ENCODE measurements around the gene SMAD1.
A peak's percentile ranks its signal among the peaks of the same experiment; 100 is the strongest.

SMAD1 gene

DNA sequence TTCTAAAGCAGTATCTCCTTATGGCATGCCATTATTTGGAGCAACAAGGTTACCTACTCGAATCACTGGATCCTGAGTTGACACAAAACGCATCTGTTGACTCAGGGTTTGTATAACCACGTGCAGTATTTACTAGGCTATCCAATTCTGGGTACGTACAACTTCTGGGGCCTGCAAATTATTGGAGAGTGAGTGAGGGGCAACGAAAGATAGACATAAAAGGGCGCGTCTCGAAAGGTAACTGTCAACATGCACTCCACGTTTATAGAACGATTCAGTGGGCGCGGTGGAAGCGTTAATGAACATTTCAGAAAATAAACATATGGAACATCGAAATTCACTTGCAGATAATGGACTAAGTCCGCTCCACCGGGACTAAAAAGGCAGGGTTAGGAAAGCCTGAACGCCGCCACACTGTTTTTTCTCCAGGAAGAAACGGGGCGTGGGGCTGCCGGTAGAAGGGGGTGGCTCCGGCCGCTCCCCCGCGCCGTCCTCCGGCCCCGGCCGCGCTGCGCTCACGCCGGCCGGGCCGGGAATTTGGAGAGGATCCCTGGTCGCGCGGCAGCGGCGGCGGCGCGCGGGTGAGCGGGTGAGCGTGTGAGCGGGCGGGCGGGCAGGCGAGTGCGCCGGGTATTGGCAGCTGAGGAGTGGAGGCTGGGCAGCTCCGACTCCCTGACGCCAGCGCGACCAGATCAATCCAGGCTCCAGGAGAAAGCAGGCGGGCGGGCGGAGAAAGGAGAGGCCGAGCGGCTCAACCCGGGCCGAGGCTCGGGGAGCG is at the start of gene SMAD1:
TSS of gene SMAD1 (plus strand) at position 690 of the 778 bp plus-strand sequence. CDS start 32,761 bp downstream, outside the sequence.
- peak in 1 of 4 experiments; percentile 1 for DNase-seq

DNA sequence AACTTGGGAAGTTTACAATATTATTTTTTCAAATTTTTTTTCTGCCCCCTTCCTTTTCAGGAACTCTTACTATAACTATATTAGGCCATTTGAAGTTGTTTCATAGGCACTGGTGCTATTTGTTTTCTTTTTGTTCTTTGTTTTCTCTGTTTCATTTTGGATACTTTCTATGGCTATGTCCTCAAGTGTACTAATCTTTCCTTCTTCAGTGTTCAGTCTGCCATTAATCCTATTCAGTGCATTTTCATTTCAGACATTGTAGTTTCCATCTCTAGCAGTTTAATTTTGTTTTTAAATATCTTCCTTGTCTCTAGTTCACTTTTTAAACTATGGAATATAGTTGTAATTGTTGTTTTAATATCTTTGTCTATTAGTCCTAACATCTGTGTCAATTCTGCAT is 48.0 kb upstream of the SMAD1 start:
- no peak for DNase-seq

DNA sequence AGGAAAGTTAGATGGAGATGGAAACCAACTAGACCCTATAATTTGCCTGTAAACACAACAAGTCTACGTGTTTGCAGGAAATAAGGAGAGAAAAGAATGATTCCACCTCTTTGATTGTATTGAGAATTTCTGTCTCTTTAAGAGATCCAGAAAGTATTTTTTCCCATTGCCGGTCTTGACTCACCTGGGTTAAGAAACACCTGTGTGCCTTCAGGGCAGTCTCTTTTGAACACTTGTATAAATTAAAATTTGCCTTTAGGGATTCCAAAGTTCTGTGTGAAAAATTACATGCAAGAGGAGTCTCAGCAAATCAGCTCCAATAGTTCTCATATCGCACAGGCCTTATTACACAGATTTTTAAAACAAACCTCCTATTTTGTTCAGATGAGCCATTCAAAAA is 46.0 kb upstream of the SMAD1 start:
- DNase-seq: no peak

DNA sequence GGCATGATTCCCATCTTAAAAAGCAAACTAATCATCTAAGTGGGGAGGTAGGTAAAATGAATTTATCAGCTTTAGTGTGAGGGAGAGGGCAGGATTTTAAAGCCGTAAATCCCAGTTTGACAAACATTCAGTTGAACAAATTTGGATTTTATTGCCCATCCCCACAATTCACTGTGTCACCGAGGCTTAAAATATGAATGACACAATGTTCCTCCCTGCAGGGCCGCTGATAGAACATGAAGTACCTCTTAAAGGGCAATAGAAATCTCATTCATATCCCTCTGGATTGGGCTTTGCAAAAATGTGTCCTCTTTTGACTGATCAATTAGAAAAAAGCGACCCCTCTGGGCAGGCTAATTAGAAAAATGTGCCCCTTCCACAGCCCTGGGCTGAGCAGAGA is 45.5 kb upstream of the SMAD1 start:
- no peak for DNase-seq

DNA sequence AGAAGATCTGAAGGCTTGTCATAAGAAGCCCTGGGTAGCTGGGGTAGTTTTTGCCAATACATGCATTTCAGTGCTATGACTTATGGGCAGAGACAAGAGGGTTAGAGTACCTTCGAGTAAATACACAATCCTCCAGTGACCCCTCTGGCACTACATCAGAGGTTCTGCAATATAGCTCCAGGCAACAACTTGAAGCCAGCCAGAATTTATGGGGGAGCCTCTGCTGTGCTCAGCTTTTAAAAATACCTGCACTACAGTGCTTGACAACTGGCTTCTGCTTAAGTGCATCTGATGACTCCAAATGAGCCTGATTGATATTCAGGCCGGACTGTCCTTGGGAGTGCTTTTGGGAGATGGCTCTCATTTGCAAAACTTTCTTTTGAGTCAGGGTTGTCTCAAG is 44.9 kb upstream of the SMAD1 start:
- no peak for DNase-seq

DNA sequence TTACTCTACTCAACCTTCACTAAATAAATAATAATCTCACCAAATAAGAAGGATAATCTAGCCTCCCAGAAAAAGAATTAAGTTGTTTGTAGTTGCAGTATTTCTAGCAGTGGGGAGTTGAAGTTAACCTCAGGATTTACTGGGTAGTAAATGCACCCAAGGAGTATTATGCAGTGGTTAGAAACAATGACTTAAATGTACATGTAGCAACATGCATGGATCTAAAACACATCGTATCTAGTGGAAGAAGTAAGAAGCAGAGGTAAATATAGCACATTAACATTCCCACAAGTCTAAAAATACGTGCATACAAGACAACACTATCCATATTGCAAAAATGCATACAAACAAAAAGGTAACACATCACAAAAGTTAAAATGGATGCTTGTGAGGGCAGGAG is 44.2 kb upstream of the SMAD1 start:
- DNase-seq: no peak

DNA sequence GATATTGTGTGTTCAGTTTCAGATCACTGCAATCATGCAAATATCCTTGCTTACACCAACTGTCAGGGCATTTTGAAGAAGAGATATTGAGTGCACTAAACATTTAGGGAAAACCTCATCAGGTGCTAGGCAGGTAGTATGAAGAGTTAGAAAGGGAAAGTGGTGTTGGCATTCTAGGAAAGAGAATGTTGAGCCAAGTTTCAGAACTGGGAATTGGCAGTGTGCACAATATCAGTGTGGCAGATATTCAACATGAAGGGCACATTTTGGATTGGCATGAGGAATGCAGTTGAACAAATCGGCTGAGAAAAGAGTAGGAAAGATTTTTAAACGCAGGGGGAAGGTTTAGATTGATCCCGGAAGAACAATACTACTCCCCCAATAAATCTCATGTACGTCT is 43.4 kb upstream of the SMAD1 start:
- DNase-seq: no peak

DNA sequence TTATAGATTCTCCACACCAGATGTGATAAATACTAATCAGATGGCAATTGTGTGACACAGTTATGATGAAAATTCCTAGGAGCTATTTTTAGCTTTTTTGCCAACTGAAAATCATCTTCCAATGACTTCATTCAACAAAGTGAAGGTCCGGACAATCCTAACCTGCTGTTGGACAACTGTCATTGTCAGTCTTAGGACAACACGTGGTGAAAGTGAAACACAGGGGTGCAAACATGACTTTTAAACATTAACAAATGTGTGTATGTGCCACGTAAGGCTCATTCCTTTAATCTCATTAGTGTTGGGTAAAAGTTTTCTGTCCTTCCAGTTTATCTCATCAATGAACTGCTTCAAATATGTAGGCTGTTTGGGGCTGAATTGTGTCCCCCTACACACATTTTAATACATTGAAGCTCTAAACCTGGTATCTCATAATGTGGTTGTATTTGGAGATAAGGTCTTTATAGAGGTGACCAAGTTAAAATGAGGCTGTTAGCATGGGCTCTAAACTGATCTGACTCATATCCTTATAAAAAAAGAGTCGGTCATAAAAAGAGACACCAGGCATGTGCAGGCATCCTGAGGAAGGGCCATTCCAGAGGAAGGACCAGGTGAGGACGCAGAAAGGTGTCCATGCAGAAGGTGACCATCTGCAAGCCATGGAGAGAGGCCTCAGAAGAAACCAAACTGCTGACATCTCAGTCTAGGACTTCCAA is 41.2 kb upstream of the SMAD1 start:
- DNase-seq: no peak

DNA sequence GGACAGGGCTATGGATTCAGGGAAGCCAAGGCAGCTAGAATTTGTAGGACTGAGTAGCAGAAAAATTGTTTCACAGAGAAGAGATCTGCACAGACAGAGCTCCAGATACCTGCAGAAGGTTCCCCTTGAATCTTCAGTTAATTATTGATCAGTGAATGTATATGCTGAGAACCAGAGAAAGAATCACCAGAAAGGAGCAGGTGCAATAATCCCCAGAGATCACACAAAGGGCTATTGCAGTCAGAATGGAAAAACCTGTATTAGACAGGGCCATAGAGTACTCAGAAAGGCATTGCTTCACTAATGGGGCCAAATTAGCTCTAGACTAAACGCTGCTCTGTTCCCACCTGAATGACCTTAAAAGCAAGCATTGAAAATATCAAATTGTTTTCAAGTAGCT is 35.5 kb upstream of the SMAD1 start:
- no peak for DNase-seq

DNA sequence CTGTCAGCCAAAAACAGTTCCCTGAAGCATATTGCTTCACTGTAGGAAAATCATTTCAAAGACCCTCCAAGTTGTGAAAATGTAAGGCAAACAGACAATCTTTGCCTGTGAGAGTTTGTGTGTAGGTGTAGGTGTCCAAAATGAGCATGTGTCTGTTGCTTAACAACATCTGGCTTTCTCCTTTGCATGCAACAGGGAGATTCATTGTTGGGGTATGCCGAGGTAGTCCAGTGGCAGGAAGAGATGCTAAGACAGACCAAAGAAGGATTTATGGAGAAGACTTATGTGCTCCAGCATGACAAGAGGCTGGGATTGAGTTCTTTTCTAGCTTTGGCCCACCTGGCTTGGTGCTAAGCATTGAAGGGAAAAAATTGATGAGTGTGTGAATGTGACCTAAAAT is 29.8 kb upstream of the SMAD1 start:
- no peak for DNase-seq

DNA sequence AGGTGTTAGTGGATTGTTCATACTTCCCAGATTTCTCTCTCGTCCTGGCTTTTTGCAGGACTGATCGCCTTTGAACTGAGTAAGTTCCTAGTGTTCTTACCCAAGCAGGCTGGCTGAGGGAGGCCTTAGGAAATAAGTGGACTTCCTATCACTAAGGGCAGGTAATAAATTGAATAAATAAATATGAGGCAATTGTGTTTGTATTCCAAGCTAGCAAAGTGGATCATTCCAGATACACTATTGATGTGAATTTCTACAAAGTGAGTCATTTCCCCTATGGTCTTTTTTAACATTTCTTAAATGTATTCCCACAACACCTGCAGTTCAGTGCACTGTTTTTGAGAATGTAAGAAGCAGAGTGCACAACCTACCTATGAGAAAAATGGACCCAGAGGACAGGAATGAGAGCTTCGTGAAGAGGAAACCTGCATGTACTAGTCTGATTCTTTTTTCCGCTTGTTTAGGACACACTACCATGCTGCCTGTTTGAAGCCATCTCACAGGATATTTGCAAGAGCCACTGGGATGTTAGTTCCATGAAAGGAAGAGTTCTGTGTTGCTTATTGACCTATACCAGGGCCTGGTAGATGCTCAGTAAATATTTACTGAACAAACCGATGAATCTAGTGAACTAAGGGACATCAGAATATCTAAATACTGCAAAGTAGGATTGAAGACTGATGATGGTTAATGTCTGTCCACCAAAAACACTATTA is 29.0 kb upstream of the SMAD1 start:
- DNase-seq: no peak

DNA sequence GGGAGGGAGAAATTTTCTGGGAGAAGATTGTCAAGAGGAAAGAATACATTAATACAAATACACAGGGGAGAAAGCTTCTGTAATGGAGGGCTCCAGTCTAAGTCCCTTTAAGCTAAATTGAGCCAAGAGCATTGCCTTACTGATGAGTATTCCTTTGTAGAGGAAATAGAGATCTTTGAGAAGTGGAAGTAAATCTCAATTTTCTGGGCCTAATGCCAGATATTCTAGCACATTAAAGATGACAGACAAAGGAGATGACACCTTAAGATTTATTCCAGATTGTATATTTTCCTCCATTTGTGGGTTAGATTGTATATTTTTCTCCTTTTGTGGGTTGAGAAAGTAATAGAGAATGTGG is 28.5 kb upstream of the SMAD1 start:
- DNase-seq: no peak

DNA sequence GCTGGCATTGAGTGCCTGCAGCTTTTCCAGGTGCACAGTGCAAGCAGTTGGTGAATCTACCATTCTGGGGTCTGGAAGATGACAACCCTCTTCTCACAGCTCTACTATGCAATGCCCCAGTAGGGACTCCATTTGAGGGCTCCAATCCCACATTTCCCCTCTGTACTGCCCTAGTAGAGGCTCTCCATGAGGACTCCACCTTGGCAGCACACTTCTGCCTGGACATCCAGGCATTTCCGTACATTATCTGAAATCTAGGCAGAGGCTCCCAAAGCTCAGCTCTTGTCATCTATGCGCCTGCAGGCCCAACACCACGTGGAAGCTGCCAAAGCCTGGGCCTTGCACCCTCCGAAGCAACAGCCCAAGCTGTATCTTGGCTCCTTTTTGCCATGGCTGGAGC is 8.4 kb upstream of the SMAD1 start:
- no peak for DNase-seq

DNA sequence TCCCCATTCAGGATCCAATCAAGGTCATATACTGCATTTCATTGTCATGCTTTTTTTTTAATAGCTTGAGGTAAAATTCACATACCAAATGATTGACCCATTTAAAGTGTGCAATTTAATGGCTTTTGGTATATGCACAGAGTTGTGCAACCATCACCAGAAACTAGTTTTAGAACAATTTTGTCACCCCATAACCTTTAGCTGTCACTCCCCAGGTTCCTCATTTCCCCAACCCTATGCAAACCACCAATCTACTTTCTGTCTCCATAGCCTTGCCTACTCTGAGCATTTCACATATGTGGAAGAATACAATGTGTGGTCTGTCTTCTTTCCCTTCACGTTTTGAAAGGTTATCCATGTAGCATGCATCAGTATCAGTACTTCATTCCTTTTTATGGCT is 1.4 kb upstream of the SMAD1 start:
- DNase-seq: no peak

DNA sequence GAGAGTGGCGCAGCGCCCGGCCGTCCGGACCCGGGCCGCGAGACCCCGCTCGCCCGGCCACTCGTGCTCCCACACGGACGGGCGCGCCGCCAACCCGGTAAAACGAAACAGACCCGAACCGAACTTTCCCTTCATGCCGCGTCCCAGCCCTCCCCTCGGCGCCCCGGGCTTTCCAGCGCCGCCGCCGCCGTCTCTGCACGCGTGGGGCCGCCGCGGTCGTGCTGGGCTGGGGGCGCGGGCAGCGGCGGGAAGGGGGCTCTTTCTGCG is 222 bp downstream of the SMAD1 start:
- DNase-seq: no peak

DNA sequence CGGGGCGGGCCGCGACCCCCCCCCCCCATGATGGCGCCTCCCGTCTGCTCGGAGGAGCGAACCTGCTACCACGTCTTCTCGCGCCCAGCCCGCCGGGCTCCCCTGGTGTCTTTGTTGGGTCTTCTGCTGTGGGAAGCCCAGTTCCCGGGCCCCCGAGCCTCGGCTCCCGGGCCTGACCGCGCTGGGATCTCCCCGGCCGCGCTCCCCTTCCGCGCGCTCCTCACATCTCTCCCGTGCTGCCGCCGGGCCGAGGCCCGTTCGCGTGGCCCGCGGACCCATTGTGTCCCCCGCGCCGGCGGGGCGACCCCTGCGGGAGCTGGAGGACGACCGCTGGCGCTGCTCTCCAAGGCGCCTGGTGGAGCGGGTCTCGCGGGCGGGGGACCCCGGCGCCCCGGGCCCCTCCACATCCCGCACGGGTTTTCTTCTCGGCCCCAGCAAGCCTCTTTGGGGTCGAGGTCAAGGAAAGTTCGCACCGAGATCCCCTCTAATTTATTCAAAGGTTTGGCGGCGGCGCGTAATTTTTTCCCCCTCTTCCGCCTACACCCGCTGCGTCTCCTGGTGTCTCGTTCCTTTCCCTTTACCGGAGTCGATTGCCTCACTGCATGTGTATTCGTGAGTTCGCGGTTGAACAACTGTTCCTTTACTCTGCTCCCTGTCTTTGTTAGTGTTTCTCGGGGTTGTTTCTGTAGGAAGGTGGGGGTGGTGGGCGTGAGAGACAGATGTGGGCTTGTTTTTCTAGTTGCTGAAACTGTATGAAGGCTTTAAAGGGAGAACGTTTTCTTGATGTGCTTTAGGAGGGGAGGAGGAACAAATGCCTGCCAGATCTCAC is 770 bp downstream of the SMAD1 start:
- peak in 2 of 4 experiments; percentile 3 to 16 for DNase-seq

DNA sequence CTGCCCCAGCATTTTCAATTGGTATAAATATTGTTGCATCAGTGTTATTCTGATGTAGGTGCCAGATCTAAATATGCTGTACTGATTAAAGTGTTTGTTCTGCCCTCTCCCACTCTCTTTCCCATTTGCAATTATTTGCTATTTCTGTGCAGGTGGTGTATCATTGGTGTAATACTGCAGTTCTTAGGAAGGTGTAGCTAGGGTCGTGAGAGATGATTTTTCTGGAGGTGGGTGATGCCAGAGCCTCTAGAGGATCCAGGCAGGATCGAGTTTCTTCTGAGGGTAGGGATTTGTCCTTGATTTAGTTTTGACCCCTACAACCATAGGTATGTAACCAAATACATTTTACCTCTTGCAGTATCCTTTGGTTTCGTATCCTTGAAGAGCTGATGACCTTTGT is 1.9 kb downstream of the SMAD1 start:
- DNase-seq: no peak

DNA sequence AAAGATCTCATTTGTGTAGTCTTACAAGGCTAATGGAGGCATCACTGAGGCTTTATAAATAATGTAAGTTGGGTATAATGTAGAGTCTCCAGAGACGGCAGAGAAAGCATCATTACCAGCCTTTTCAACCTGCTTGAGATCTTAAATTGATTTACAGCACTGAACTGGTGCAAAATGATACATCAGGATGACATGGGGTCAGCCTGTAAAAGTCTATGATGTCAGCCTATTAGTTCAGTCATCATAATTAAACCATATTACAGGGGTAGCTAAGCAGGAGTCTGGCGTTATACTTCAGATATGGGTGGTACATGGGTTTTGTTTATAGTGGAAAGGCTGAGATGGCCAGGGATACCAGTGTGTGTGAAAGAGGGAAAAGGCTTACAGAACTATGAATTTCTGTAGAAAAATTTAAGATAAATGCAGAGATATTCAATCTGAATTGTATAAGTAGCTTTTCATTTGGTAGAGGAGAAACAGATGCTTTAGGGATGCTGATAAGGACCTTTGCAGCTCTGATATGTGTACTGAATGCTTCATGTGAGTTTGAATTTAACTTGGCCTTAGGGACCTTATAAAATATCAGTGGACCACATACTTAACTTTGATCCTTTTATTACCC is 2.7 kb downstream of the SMAD1 start:
- no peak for DNase-seq

DNA sequence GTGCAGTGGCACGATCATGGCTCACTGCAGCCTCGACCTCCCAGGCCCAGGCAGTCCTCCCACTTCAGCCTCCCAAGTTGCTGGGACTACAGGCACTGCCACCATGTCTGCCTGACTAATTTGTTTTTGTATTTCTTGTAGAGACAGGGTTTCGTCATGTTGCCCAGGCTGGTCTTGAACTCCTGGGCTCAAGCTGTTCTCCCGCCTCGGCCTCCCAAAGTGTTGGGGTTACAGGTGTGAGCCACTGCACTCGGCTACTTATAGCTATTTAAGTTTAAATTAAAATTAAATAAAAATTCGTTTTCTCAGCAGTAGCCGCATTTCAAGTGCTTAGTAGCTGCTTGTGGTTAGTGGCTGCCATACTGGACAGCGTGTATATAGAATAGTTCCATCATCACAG is 3.5 kb downstream of the SMAD1 start:
- no peak for DNase-seq

DNA sequence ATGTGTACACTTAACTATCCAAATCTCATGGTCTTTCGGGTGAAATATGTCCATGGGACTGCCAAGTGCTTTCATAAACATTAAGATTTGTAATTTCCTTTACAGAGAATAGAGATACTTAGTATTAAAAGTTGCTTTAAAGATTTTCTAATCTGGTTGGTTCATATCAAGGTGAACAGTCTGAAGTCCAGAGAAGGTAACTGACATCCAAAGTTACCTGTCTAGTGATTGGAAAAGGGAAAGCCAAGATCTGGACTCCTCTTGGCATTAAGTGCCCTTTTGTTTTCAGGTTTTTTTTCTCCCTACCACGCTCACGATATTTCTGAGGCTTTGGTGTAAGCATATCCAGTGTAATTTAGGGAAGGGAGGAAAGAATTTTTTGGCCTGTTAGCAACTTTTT is 5.0 kb downstream of the SMAD1 start:
- no peak for DNase-seq

DNA sequence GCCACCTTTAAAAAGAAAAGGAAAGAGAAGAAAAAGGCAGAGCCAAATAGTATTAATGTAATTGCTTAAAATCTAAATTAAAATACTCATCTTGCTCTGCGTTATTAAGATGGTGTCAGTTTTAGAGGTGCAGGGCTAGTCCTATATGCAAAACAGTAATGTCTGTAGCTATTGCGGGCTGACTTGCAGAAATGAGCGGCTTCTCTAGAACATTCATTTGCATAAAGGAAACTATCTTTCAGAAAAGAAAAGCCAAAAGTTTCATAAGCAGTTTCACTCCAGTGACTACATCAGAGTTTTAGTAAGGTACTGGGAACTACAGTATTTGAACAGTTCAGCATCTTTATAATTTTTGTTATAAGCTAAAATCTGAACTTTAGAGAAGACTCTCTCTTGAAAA is 6.0 kb downstream of the SMAD1 start:
- no peak for DNase-seq

DNA sequence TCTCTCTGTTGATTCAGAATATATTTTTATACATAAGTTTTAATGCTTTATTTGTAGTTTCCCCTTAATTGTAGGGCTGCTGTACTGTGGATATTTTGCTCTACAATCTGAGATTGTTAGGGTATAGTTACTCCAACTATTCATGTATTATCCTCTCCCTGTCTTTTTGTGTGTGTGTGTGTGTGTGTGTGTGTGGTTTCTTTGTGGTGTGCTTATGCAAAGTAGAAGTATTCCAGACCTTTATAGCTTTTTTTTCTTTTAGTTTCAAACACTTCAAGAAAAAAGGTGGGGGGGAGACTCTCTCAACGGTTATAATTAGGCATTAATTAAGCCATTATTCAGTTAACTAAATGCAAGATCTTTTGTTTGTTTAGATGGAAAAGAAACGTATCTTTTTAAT is 6.7 kb downstream of the SMAD1 start:
- no peak for DNase-seq

DNA sequence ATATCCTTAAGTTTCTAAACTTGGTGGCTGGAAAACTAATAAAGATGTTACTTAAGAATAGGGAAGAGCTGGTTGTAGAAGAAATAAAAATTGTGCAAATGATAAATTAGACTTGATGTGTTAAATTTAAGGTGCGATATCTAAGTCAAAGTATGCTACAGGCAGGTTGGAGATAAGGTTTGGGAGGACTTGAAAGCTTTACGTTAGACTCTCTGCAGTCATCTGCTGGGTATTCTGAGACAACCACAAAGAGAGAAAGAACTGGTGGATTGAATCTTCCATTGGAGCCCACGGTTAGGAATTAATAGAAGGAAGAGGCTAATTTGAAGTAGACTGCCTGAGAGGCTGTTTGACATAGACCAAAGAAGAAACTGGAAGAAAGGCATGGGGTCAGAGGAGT is 7.9 kb downstream of the SMAD1 start:
- DNase-seq: no peak
